Measurements from ENCODE around the gene WDR82.

Gene WDR82

GRCh38 chr3:52221563-52222318, 56.7 kb downstream of the WDR82 start:
- H4K20me1 ChIP-seq (ENCODE audit: insufficient read depth, low read length): no peaks in the 10 kb centered on the region; the same call in 1 of the 2 replicates
- TF ChIP-seq EZH2 (IDR thresholded peaks at IDR 0.05; ENCODE audit: borderline replicate concordance, low read depth, low read length, severe bottlenecking) (no peak), CTCF (IDR thresholded peaks at IDR 0.05; ENCODE audit: borderline replicate concordance, extremely low read depth, low read length, poor library complexity, severe bottlenecking) (no peak)
- H3K36me3 ChIP-seq (ENCODE audit: insufficient read depth, low read length): no peaks in the 10 kb centered on the region
- H3K4me2 ChIP-seq (ENCODE audit: insufficient read depth, low read length): no peak overlapping the region
- H3K9ac ChIP-seq (ENCODE audit: low read depth, low read length): no peak overlapping the region
- H3K27me3 ChIP-seq (ENCODE audit: insufficient read depth, low read length, poor library complexity): no peaks in the 10 kb centered on the region
- no peaks in the 10 kb centered on the region for H3K9me3 ChIP-seq (ENCODE audit: insufficient read depth, low read length, severe bottlenecking)
- H3K4me3 ChIP-seq (ENCODE audit: low read depth in 1 of 2, low read length in 2 of 2): no peak overlapping the region
- peaks cover 38% of the 10 kb centered on the region for H3K4me1 ChIP-seq (ENCODE audit: insufficient read depth, low read length)
- DNase-seq: no peak
- no peak overlapping the region for H2AFZ ChIP-seq (ENCODE audit: low read depth, low read length)
- H3K79me2 ChIP-seq (ENCODE audit: insufficient read depth, low read length): no peaks in the 10 kb centered on the region
- H3K27ac ChIP-seq (ENCODE audit: low read length): no peak overlapping the region
- no peak for ATAC-seq (ENCODE audit: insufficient read depth, low read depth)

GRCh38 chr3:52221141-52221562, 57.3 kb downstream of the WDR82 start:
- no peak overlapping the region for H2AFZ ChIP-seq (ENCODE audit: low read depth, low read length)
- no peak overlapping the region for H3K4me2 ChIP-seq (ENCODE audit: insufficient read depth, low read length)
- 0 out of 2 replicates have a peak overlapping the region, but pooled peaks have one; percentile 11 for H3K9ac ChIP-seq (ENCODE audit: low read depth, low read length)
- no peak for TF ChIP-seq EZH2 (IDR thresholded peaks at IDR 0.05; ENCODE audit: borderline replicate concordance, low read depth, low read length, severe bottlenecking)
- no peak for TF ChIP-seq CTCF (IDR thresholded peaks at IDR 0.05; ENCODE audit: borderline replicate concordance, extremely low read depth, low read length, poor library complexity, severe bottlenecking)
- H4K20me1 ChIP-seq (ENCODE audit: insufficient read depth, low read length): no peaks in the 10 kb centered on the region; the same call in 1 of the 2 replicates
- no peaks in the 10 kb centered on the region for H3K27me3 ChIP-seq (ENCODE audit: insufficient read depth, low read length, poor library complexity)
- no peak overlapping the region for H3K4me3 ChIP-seq (ENCODE audit: low read depth in 1 of 2, low read length in 2 of 2)
- ATAC-seq (ENCODE audit: insufficient read depth, low read depth): no peak
- H3K4me1 ChIP-seq (ENCODE audit: insufficient read depth, low read length): peaks cover 33% of the 10 kb centered on the region
- H3K9me3 ChIP-seq (ENCODE audit: insufficient read depth, low read length, severe bottlenecking): no peaks in the 10 kb centered on the region
- no peak for DNase-seq
- no peaks in the 10 kb centered on the region for H3K79me2 ChIP-seq (ENCODE audit: insufficient read depth, low read length)
- peak overlapping the region; percentile 46; the same call in 1 of the 2 replicates for H3K27ac ChIP-seq (ENCODE audit: low read length)
- H3K36me3 ChIP-seq (ENCODE audit: insufficient read depth, low read length): no peaks in the 10 kb centered on the region

- Histone ChIP-seq H3K9me3 (ENCODE audit: insufficient read depth, low read length, severe bottlenecking) (no peaks in the 10 kb centered on the region), H2AFZ (ENCODE audit: low read depth, low read length) (peak overlapping the region; percentile 57), H3K79me2 (ENCODE audit: insufficient read depth, low read length) (no peaks in the 10 kb centered on the region), H3K27me3 (ENCODE audit: insufficient read depth, low read length, poor library complexity) (no peaks in the 10 kb centered on the region), H3K4me2 (ENCODE audit: insufficient read depth, low read length) (0 out of 2 replicates have a peak overlapping the region, but pooled peaks have one; percentile 0), H4K20me1 (ENCODE audit: insufficient read depth, low read length) (no peaks in the 10 kb centered on the region; the same call in 1 of the 2 replicates), H3K27ac (ENCODE audit: low read length) (peak overlapping the region; percentile 46), H3K4me3 (ENCODE audit: low read depth in 1 of 2, low read length in 2 of 2) (no peak overlapping the region), H3K9ac (ENCODE audit: low read depth, low read length) (peak overlapping the region; percentile 11; the same call in 1 of the 2 replicates), H3K36me3 (ENCODE audit: insufficient read depth, low read length) (peaks cover 4% of the 10 kb centered on the region; the same call in 1 of the 2 replicates), H3K4me1 (ENCODE audit: insufficient read depth, low read length) (peaks cover 26% of the 10 kb centered on the region)
- DNase-seq (peak; percentile 88), ATAC-seq (ENCODE audit: insufficient read depth, low read depth) (peak; percentile 87)
- TF ChIP-seq CTCF (IDR thresholded peaks at IDR 0.05; ENCODE audit: borderline replicate concordance, extremely low read depth, low read length, poor library complexity, severe bottlenecking) (peak; percentile 99), EZH2 (IDR thresholded peaks at IDR 0.05; ENCODE audit: borderline replicate concordance, low read depth, low read length, severe bottlenecking) (no peak)
Observed at GRCh38 chr3:52220380-52221026, 57.9 kb downstream of the WDR82 start.

All from DND-41 (cell line).